Epithelial cell of prostate (primary cell): ENCODE results near the gene ZFYVE27.
"Not testable (repeated sequence)": the region's sequence is repeated elsewhere in the genome, so short reads cannot be mapped to it uniquely, and the experiment has no call there.

Experiments
- DNase-seq: peaks from one replicate; pipeline ENCODE4 v3.0.0-alpha.2; 2011; ENCODE audit warnings: low read depth, low spot score
- H3K27ac ChIP-seq: fragments of 450-650 bp; 2 replicates; pipeline ENCODE4 v1.5.1; 2017; ENCODE audit warnings: mild to moderate bottlenecking

ZFYVE27 gene, protein sequence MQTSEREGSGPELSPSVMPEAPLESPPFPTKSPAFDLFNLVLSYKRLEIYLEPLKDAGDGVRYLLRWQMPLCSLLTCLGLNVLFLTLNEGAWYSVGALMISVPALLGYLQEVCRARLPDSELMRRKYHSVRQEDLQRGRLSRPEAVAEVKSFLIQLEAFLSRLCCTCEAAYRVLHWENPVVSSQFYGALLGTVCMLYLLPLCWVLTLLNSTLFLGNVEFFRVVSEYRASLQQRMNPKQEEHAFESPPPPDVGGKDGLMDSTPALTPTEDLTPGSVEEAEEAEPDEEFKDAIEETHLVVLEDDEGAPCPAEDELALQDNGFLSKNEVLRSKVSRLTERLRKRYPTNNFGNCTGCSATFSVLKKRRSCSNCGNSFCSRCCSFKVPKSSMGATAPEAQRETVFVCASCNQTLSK

GRCh38 chr10:97736902-97737769 lies at the start of gene ZFYVE27:
Gene ZFYVE27, plus strand, starts transcription at chr10:97737128. Its CDS starts 1,350 bp downstream, at chr10:97738478.
- DNase-seq: peak; percentile 60
- H3K27ac ChIP-seq: peak within 1 kb of the TSS; percentile 85

DNA sequence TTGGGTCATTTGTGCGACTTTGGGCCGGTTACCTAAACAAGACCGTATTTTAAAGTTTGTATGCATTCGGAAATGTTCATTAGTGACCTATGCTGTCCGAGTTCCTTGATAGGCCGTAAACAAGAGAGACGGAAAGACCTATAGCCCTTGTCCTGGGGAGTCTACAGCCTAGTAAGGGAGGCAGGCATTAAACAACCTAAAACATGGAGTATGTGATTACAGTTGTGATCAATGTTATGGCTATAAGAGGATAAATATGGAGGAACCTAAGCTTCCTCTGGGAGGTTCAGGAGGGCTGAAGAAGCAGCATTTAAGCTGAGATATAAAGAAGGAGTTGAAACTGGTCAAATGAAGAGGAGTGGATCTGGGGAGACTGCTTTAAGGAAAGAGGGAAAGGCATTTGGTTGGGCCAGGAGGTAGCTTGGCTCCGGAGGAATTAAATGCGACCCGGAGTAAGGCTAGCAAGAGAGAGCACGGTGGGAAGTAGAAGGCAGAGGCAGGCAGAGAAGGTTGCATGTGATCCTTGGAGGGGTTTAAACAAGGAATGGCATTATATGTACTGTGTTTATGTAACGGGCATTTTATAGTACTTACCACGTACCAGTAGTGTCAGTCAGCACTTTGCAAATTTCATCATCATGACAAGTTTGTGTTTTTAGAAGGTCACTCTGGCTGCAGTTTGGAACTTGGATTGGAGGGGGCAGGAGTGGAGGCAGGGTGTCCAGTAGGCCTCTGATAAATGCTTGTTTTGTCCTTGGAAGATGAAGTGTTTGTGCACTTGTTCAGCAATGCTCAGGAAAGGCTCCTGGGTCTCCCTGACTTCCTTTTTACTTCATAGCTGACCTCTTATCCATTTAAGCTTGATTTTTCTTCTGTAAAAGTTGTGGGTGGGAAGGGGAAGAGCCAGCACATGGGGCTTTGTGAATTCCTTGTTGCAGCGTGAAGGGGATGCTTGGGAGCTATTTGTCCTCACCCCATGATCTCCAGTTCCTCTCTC lies 48.8 kb upstream of the ZFYVE27 start:
- DNase-seq: no peak
- peak overlapping the region; percentile 98 for H3K27ac ChIP-seq

GRCh38 chr10:97689559-97690020 lies 47.3 kb upstream of the ZFYVE27 start:
- peak overlapping the region; percentile 98 for H3K27ac ChIP-seq
- peak; percentile 100 for DNase-seq

DNA sequence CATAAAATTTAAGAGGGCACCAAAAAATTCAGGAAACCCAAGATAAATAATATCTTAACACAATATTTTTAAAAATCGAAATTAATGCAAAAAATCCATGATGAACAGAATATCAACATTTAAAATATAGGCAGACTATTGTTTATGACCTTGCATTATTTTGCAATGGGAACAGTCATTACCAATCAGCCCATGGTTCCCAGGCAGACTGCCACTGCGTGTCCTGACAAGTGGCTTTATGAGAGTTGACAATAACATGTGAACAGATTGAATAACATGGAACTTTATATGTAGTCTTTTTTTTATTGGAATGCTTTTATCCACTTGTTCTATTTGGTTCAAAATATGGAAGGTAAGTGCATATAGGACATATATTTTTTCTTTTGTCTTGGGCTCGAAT lies 46.8 kb upstream of the ZFYVE27 start:
- peak; percentile 84 for DNase-seq
- peak overlapping the region; percentile 98 for H3K27ac ChIP-seq

GRCh38 chr10:97698072-97698655 lies 38.8 kb upstream of the ZFYVE27 start:
- not testable (repeated sequence) for H3K27ac ChIP-seq, DNase-seq

GRCh38 chr10:97701438-97702069 lies 35.4 kb upstream of the ZFYVE27 start:
- no peak overlapping the region for H3K27ac ChIP-seq
- DNase-seq: no peak

GRCh38 chr10:97703398-97704067 lies 33.4 kb upstream of the ZFYVE27 start:
- no peak for DNase-seq
- no peak overlapping the region for H3K27ac ChIP-seq

DNA sequence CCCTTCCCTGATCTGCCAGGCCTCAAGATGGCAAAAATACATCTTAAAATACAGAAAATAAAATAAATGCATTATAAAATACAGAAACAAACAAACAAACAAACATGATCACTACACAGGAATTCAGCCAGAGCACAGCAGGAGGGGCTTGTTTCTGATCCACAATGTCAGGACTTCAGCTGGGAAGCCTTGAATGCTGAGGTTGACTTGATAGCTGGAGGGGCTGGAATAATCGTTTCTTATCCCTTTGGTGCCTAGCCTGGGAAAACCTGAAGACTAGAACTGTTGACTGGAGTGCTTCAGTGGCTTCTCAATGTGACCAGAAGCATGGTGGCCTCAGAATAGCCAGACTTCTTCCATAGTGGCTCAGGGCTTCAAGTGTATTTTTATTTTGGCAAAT lies 32.6 kb upstream of the ZFYVE27 start:
- DNase-seq: no peak

GRCh38 chr10:97705006-97705670 lies 31.8 kb upstream of the ZFYVE27 start:
- no peak overlapping the region for H3K27ac ChIP-seq
- no peak for DNase-seq

More for the DNA sequence above, 32.6 kb upstream of the ZFYVE27 start:
- H3K27ac ChIP-seq: no peak overlapping the region

DNA sequence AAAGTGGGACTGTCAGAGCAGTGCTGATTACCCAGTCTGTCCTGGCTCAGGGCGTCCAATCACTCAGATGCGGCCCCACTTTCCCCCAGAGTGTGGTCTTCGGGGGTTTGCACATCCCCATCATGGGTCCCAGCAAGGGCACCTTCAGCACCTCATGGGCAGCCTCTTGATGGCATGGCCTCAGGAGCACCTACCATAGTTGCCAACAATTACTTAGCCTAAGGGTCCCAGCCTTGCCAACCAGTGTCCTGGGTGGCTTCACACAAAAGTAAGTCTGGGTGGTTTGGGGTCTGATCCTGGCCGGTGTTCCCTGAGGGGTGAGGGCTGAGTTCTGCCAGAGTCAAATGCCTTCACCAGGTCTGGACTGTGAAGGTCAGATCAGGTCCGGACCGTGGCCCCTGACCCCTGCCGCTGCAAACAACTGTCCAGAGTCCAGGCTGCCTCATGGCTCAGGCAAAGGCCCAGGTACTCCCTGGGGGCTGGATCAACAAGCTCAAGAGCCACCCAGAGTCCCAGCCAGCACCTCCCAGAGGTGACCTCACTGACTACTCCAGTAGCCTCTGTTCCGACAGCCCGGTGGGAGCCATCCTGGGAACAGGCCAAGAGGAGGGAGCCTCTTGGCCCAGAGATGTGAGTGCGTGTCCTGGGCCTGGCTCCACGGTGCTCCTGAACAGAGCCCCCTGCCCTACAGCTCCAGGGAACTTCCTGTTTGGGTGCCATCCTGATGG lies 29.6 kb upstream of the ZFYVE27 start:
- no peak for DNase-seq
- H3K27ac ChIP-seq: no peak overlapping the region

GRCh38 chr10:97708167-97708566 lies 28.8 kb upstream of the ZFYVE27 start:
- no peak overlapping the region for H3K27ac ChIP-seq
- no peak for DNase-seq

DNA sequence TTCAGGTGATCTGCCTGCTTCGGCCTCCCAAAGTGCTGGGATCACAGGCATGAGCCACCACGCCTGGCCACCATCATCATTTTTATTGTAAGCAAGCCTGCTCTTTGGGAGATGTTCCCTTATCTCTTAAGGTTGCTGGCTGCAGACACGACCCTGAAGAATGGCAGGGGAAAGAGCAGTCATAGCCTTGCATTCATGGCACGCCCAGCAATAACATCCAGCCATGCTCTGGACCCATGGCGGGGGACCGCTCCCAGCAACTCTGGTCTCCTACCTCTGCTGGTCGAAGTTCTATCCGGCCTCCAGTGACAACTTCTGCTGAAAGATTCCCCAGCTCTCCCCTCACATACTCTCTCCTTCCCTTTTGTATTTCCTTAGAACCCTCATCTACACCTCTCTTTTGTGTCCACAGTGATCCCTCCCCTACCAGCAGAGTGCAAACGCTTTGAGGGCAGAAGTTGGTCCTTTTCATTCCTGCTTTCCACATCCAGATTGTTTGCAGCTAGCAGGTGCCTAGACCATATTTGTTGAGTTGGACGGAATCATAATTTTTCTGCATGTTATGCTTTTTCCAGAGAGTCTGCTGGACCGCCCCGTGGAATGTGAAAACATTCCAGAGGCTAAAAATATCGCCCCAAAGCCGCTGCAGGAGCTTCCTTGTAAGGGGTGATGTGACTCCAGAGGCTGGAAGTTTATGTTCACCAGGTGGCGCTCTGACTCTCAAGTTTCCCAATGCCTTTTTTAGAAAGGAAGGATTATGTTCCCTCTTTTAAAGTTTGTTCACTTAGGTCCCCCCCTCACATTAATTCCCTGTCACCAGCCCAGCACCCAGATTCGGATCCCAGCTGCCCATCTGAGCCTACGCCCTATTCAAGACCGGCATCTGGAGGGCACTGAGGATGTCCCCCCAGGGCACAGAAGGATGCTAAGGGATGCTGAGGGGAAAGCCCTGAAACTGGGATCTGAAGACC lies 27.7 kb upstream of the ZFYVE27 start:
- no peak for DNase-seq
- H3K27ac ChIP-seq: no peak overlapping the region

GRCh38 chr10:97711640-97712572 lies 25.0 kb upstream of the ZFYVE27 start:
- DNase-seq: no peak
- H3K27ac ChIP-seq: no peak overlapping the region

DNA sequence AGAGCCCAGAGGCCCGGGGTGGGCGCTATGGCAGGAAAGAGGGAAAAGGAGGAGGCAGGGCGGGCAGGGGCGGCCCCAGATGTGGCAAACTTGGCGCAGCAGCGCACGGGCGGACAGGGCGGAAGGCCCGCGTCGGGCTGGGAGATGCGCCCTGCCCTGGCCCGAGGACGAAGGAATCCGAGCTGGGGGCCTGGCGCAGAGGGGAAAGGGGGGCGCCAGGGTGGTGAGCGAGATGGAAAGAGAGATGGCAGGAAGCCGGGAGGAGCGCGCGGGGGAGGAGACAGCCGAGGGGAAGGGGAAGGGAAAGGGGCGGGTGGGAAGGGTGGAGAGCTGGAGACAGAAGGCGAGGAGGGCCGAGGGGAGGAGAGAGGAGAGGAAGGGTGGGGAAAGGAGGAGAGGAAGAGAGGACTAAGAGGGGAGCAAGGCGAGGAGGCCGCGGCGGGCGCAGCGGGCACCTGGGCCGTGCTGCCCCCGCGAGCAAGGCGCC lies 23.5 kb upstream of the ZFYVE27 start, which contains the start of gene MARVELD1:
Gene MARVELD1, plus strand, starts transcription at position 392 of the 487 bp plus-strand sequence. CDS start 147 bp downstream, outside the sequence.
- DNase-seq: no peak
- peak within 1 kb of the TSS; percentile 98 for H3K27ac ChIP-seq
